Ecto neural progenitor cell (in vitro differentiated cells): ENCODE measurements around the gene KAZN.

ENCODE experiments used
- DNase-seq: peaks from one replicate; pipeline ENCODE4 v3.0.0-alpha.2; 2018; ENCODE audit warnings: low spot score

KAZN gene

GRCh38 chr1:14827870-14828269 lies 229.4 kb downstream of the KAZN start:
- DNase-seq, result no peak

GRCh38 chr1:14828665-14829064 lies 230.2 kb downstream of the KAZN start:
- DNase-seq, result no peak

GRCh38 chr1:14835725-14836124 lies 237.2 kb downstream of the KAZN start:
- no peak for DNase-seq

- no peak for DNase-seq
These were observed 238.1 kb downstream of the KAZN start for GRCh38 chr1:14836426-14837140.

- no peak for DNase-seq
These were observed 241.9 kb downstream of the KAZN start for GRCh38 chr1:14840374-14840773.

- no peak for DNase-seq
These were observed 243.0 kb downstream of the KAZN start for GRCh38 chr1:14841456-14841855.

GRCh38 chr1:14841951-14842350 lies 243.5 kb downstream of the KAZN start:
- DNase-seq, result no peak

GRCh38 chr1:14842361-14842760 lies 243.9 kb downstream of the KAZN start:
- DNase-seq, result no peak

- no peak for DNase-seq
These were observed 244.4 kb downstream of the KAZN start for GRCh38 chr1:14842891-14843290.

- no peak for DNase-seq
These were observed 245.0 kb downstream of the KAZN start for GRCh38 chr1:14843525-14843924.

- no peak for DNase-seq
These were observed 245.9 kb downstream of the KAZN start for GRCh38 chr1:14844356-14844755.

- no peak for DNase-seq
These were observed 246.6 kb downstream of the KAZN start for GRCh38 chr1:14844923-14845617.

GRCh38 chr1:14845851-14846250 lies 247.4 kb downstream of the KAZN start:
- no peak for DNase-seq

- DNase-seq, result no peak
These were observed 248.2 kb downstream of the KAZN start for GRCh38 chr1:14846688-14847087.

- DNase-seq, result no peak
These were observed 249.7 kb downstream of the KAZN start for GRCh38 chr1:14848203-14848602.

GRCh38 chr1:14848625-14849024 lies 250.1 kb downstream of the KAZN start:
- DNase-seq, result no peak

- DNase-seq, result no peak
These were observed 250.6 kb downstream of the KAZN start for GRCh38 chr1:14849038-14849437.

GRCh38 chr1:14850563-14850962 lies 252.1 kb downstream of the KAZN start:
- DNase-seq, result no peak

GRCh38 chr1:14851760-14852159 lies 253.3 kb downstream of the KAZN start:
- no peak for DNase-seq

- DNase-seq, result no peak
These were observed 253.8 kb downstream of the KAZN start for GRCh38 chr1:14852291-14852690.

- DNase-seq, result no peak
These were observed 255.0 kb downstream of the KAZN start for GRCh38 chr1:14853518-14853917.

GRCh38 chr1:14855268-14855667 lies 256.8 kb downstream of the KAZN start:
- no peak for DNase-seq

- DNase-seq, result no peak
These were observed 257.3 kb downstream of the KAZN start for GRCh38 chr1:14855801-14856200.
